HepG2 (cell line): ENCODE data around the gene TRAPPC4. TPM values are rescaled to one million over a fixed set of nuclear protein-coding genes. Genes with fewer than 3 reads are reported as not detected.
A peak's percentile ranks its signal among the peaks of the same experiment; 100 is the strongest.

ENCODE experiments used
- ATF2 ChIP-seq: sonication (generic); formaldehyde crosslinking; IDR thresholded peaks from 2 replicates; pipeline ENCODE4 v1.4.0; 2020; ENCODE audit warnings: missing genetic modification reagents
- GLMP ChIP-seq: sonication (generic); formaldehyde crosslinking; IDR thresholded peaks from 2 replicates; pipeline ENCODE4 v1.9.0; 2021; ENCODE audit warnings: missing genetic modification reagents, mild to moderate bottlenecking, borderline replicate concordance
- NR2F1 ChIP-seq, 2 experiments: fragments of 450-650 bp in 1 of 2; formaldehyde crosslinking in 1 of 2; IDR thresholded peaks; 2 replicates each; pipeline versions ENCODE4 v1.5.0 to v1.6.1; 2016 to 2020; ENCODE audit warnings: mild to moderate bottlenecking in 1 of 2, missing compliant biosample characterization in 1 of 2, missing genetic modification reagents in 1 of 2, moderate library complexity in 1 of 2
- PHB2 ChIP-seq: fragments of 450-650 bp; IDR thresholded peaks from 2 replicates; pipeline ENCODE4 v1.6.1; 2018; ENCODE audit not compliant: partially characterized antibody
- RBFOX2 ChIP-seq: fragments of 200-400 bp; formaldehyde crosslinking; IDR thresholded peaks from 2 replicates; pipeline ENCODE4 v1.6.1; 2017; ENCODE audit warnings: low read depth, mild to moderate bottlenecking, low read length
- RBM22 ChIP-seq: fragments of 200-400 bp; formaldehyde crosslinking; optimal IDR thresholded peaks from 2 replicates; pipeline ENCODE3; 2017; ENCODE audit warnings: mild to moderate bottlenecking, low read length, moderate library complexity
- RXRA ChIP-seq: sonication (generic); formaldehyde crosslinking; IDR thresholded peaks from 2 replicates; pipeline ENCODE4 v1.5.1; 2020; ENCODE audit warnings: missing genetic modification reagents
- SSRP1 ChIP-seq: IDR thresholded peaks from 2 replicates; pipeline ENCODE4 v1.6.1; 2016; ENCODE audit warnings: control low read depth
- TCF7L2 ChIP-seq: IDR thresholded peaks from 2 replicates; pipeline ENCODE4 v1.6.1; 2011; ENCODE audit warnings: mild to moderate bottlenecking, low read depth, low read length, moderate library complexity
- ZNF138 ChIP-seq: sonication (generic); formaldehyde crosslinking; IDR thresholded peaks from 2 replicates; pipeline ENCODE4 v1.5.0; 2020; ENCODE audit warnings: mild to moderate bottlenecking, low read depth, missing genetic modification reagents
- ZNF335 ChIP-seq: sonication (generic); formaldehyde crosslinking; IDR thresholded peaks from 2 replicates; pipeline ENCODE4 v1.4.0; 2020; ENCODE audit warnings: missing genetic modification reagents
- ZNF788 ChIP-seq: sonication (generic); formaldehyde crosslinking; IDR thresholded peaks from 2 replicates; pipeline ENCODE4 v1.5.0; 2020; ENCODE audit warnings: mild to moderate bottlenecking, missing genetic modification reagents, borderline replicate concordance
- polyA plus RNA-seq, 8 experiments: library from polyadenylated mRNA; depleted of rRNA in 3 of 8; stranded (reverse) in 7 of 8; unstranded in 1 of 8; fragments of >200 nt; fragmentation: Illumina TruSeq in 4 of 8; extraction: Trizol in 4 of 8; gene quantifications; 2 replicates each; pipeline versions ENCODE4 v1.2.1 to v1.2.3, GENCODE V29; 2011 to 2016; ENCODE audit warnings: low read depth in 4 of 8, missing spikeins in 1 of 8, mixed read lengths in 1 of 8; ENCODE audit not compliant: insufficient read depth in 1 of 8
- total RNA-seq, 5 experiments: library from RNA; depleted of rRNA; stranded (reverse); fragments of >200 nt; fragmentation: Illumina TruSeq; extraction: Trizol; gene quantifications; 2 replicates each; pipeline ENCODE4 v1.2.3, GENCODE V29; 2016; ENCODE audit warnings: low read depth in 1 of 5

TRAPPC4 gene
- total and polyA plus RNA-seq, 2 of the 13 experiments (the other 11 are each of a cell fraction or from before 2014, with no cell fraction given): 97.4 to 140 TPM

GRCh38 chr11:119014209-119014924 lies 4.2 kb upstream of the TRAPPC4 start (continued):
- TF ChIP-seq ATF2 (CRISPR knock-in tag) (no peak), PHB2 (no peak), TCF7L2 (no peak), ZNF788 (CRISPR knock-in tag) (no peak), RBFOX2 (peak; percentile 59), SSRP1 (CRISPR knock-in tag) (0 out of 2 replicates have a peak, but pooled peaks have one; percentile 27), ZNF138 (CRISPR knock-in tag) (no peak), RBM22 (peak; percentile 76), ZNF335 (no peak), GLMP (CRISPR knock-in tag) (no peak), NR2F1 (CRISPR knock-in tag; IDR thresholded peaks at IDR 0.05) (no peak), RXRA (CRISPR knock-in tag) (no peak)
